Subcutaneous adipose tissue (tissue), 4 donors: ENCODE results near the gene SYPL1. TPM values are rescaled to one million over a fixed set of nuclear protein-coding genes. Genes with fewer than 3 reads are reported as not detected.

ENCODE experiments used
- CTCF ChIP-seq: fragments of 450-650 bp; IDR thresholded peaks from one replicate; pipeline ENCODE4 v1.5.1; 2016; ENCODE audit warnings: low read depth, mild to moderate bottlenecking, control low read depth, antibody characterized with exemption, moderate library complexity
- total RNA-seq, 4 donors: library from RNA; depleted of rRNA; stranded (reverse); fragments of >200 nt; gene quantifications; one replicate each; pipeline ENCODE4 v1.1.0, GENCODE V29; 2016

SYPL1 gene
- total RNA-seq, 4 donors from 2014 or later = 85.2 to 136 (median 92.4) TPM

GRCh38 chr7:106119719-106120118 lies 7.6 kb upstream of the SYPL1 start:
- TF ChIP-seq CTCF = no peak

- no peak for TF ChIP-seq CTCF
These were observed 5.9 kb upstream of the SYPL1 start for GRCh38 chr7:106117786-106118544.

GRCh38 chr7:106116161-106116704 lies 4.1 kb upstream of the SYPL1 start:
- no peak for TF ChIP-seq CTCF

- no peak for TF ChIP-seq CTCF
These were observed 2.7 kb upstream of the SYPL1 start for GRCh38 chr7:106114716-106115383.

- TF ChIP-seq CTCF = no peak
These were observed 885 bp upstream of the SYPL1 start for GRCh38 chr7:106112972-106113421.

- no peak for TF ChIP-seq CTCF
These were observed 426 bp downstream of the SYPL1 start for GRCh38 chr7:106111655-106112117.
